BJ (cell line): ENCODE results near the gene ZDHHC23. TPM values are rescaled to one million over a fixed set of nuclear protein-coding genes. Genes with fewer than 3 reads are reported as not detected.

Experiments
- CTCF ChIA-PET: fragments of 350-600 bp; formaldehyde crosslinking; extraction: SDS; loops from one replicate; lab custom pipeline; 2021; ENCODE audit warnings: antibody characterized with exemption, inconsistent platforms; lab: Yijun Ruan, JAX
- POLR2A ChIA-PET: fragments of 300-600 bp; sonication (Branson Sonifier 250); formaldehyde crosslinking; extraction: SDS; loops from one replicate; lab custom pipeline; 2021; ENCODE audit warnings: antibody characterized with exemption; lab: Charles Lee
- DNase-seq: peaks from one replicate; pipeline ENCODE4 v3.0.0-alpha.2; 2011; ENCODE audit warnings: low read depth
- H3K27me3 ChIP-seq: 2 replicates; pipeline ENCODE4 v1.6.0; 2011; ENCODE audit warnings: low read length; ENCODE audit not compliant: control insufficient read depth, insufficient read depth
- H3K36me3 ChIP-seq: 2 replicates; pipeline ENCODE4 v1.5.1; 2011; ENCODE audit warnings: low read length; ENCODE audit not compliant: control insufficient read depth, insufficient read depth
- H3K4me3 ChIP-seq: 2 replicates; pipeline ENCODE4 v1.5.1; 2011; ENCODE audit warnings: low read depth, mild to moderate bottlenecking, control low read depth, low read length
- CTCF ChIP-seq: IDR thresholded peaks from 2 replicates; pipeline ENCODE4 v1.5.1; 2011; ENCODE audit warnings: low read depth, mild to moderate bottlenecking, control low read depth, inconsistent platforms, low read length, moderate library complexity; ENCODE audit not compliant: insufficient read depth
- polyA minus RNA-seq: library from RNA; depleted of rRNA, polyadenylated mRNA; stranded (reverse); fragments of >200 nt; gene quantifications from 2 replicates; pipeline ENCODE4 v1.2.3, GENCODE V29; 2011; rRNA and poly(A)+ RNA removed
- polyA plus RNA-seq: library from polyadenylated mRNA; depleted of rRNA; stranded (reverse); fragments of >200 nt; gene quantifications from 2 replicates; pipeline ENCODE4 v1.2.3, GENCODE V29; 2011; rRNA removed

ZDHHC23 gene
- polyA plus RNA-seq (2.1 and 2.5 TPM in 2 replicates), polyA minus RNA-seq (1.6 and 3.1 TPM in 2 replicates)

- H3K36me3 ChIP-seq, result no peaks in the 10 kb centered on the region
- no peak for TF ChIP-seq CTCF
- H3K27me3 ChIP-seq, result no peaks in the 10 kb centered on the region
- CTCF ChIA-PET, result no interaction called here
- DNase-seq, result no peak
- peak within 1 kb of the TSS; percentile 56 for H3K4me3 ChIP-seq
- POLR2A ChIA-PET, result interaction anchor here (0.6 kb wide), 1 partner anchor 56 kb away, joined by 10 read pairs; no protein-coding TSS in a partner anchor
These were observed at the start of gene ZDHHC23 for GRCh38 chr3:113947372-113948014. Gene ZDHHC23, plus strand, starts transcription at chr3:113948013. Its CDS starts 790 bp downstream, at chr3:113948803.

GRCh38 chr3:113898892-113899291 is 48.9 kb upstream of the ZDHHC23 start:
- no peaks in the 10 kb centered on the region for H3K36me3 ChIP-seq
- no peak overlapping the region for H3K4me3 ChIP-seq
- peak; percentile 47 for DNase-seq
- CTCF ChIA-PET, result interaction anchor here (1.1 to 1.4 kb wide), 2 partner anchors 12 to 16 kb away, joined by 4 to 7 read pairs; no protein-coding TSS in a partner anchor
- POLR2A ChIA-PET, result no interaction called here
- TF ChIP-seq CTCF, result no peak
- no peaks in the 10 kb centered on the region for H3K27me3 ChIP-seq

- H3K36me3 ChIP-seq, result no peaks in the 10 kb centered on the region
- ChIA-PET POLR2A (no interaction called here), CTCF (interaction anchor here (1.9 to 2.0 kb wide), 2 partner anchors 62 to 66 kb away, joined by 6 to 8 read pairs; no protein-coding TSS in a partner anchor)
- H3K4me3 ChIP-seq, result no peak overlapping the region
- no peaks in the 10 kb centered on the region for H3K27me3 ChIP-seq
- TF ChIP-seq CTCF, result no peak
- no peak for DNase-seq
These were observed 41.2 kb upstream of the ZDHHC23 start for GRCh38 chr3:113906568-113907140.

- no peaks in the 10 kb centered on the region for H3K27me3 ChIP-seq
- POLR2A ChIA-PET, result no interaction called here
- no peak for TF ChIP-seq CTCF
- H3K4me3 ChIP-seq, result no peak overlapping the region
- CTCF ChIA-PET, result interaction anchor here (0.7 to 2.0 kb wide), 2 partner anchors 25 to 68 kb away, joined by 3 to 8 read pairs; no protein-coding TSS in a partner anchor
- H3K36me3 ChIP-seq, result no peaks in the 10 kb centered on the region
- DNase-seq, result no peak
These were observed 39.7 kb upstream of the ZDHHC23 start for GRCh38 chr3:113908133-113908532.

- POLR2A ChIA-PET, result interaction anchor here (0.6 kb wide), 1 partner anchor 165 kb away, joined by 3 read pairs; no protein-coding TSS in a partner anchor
- CTCF ChIA-PET, result interaction anchor here (1.1 to 1.9 kb wide), 4 partner anchors 12 to 172 kb away, joined by 3 to 8 read pairs (median 4); partner anchors contain the start of gene GRAMD1C
- TF ChIP-seq CTCF, result no peak
- no peak for DNase-seq
- Histone ChIP-seq H3K4me3 (no peak overlapping the region), H3K36me3 (no peaks in the 10 kb centered on the region), H3K27me3 (no peaks in the 10 kb centered on the region)
These were observed 36.8 kb upstream of the ZDHHC23 start for GRCh38 chr3:113910966-113911365.
